ENCODE results near the gene ZBTB7C. TPM values are rescaled to one million over a fixed set of nuclear protein-coding genes. Genes with fewer than 3 reads are reported as not detected.

ZBTB7C gene
- total and polyA plus RNA-seq, 10 of the 15 experiments (the other 5 are each of a cell fraction or from before 2014, with no cell fraction given), result under 0.01 to 0.08 (median 0.01) TPM; not detected in 7

DNA sequence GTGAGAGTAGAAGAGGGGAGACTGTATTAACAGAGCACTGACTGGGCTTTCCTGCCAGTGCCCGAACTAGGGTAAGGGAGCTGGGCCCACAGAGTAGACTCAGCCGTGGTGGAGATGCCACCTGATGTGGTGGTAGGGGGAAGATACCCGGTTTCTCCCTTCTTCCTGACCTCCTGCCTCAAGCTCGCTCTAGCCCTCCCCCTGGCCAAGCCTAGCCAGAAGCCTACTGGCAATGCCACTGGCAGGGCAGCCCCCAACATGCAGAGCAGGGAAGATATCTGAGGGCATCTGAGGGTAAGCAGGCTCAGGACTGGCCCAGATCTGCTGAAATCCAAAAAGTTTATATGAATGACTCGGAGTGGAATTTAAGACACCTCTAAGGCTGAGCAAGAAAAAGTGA is 316.1 kb downstream of the ZBTB7C start (continued):
- TF ChIP-seq, protein P1, sequence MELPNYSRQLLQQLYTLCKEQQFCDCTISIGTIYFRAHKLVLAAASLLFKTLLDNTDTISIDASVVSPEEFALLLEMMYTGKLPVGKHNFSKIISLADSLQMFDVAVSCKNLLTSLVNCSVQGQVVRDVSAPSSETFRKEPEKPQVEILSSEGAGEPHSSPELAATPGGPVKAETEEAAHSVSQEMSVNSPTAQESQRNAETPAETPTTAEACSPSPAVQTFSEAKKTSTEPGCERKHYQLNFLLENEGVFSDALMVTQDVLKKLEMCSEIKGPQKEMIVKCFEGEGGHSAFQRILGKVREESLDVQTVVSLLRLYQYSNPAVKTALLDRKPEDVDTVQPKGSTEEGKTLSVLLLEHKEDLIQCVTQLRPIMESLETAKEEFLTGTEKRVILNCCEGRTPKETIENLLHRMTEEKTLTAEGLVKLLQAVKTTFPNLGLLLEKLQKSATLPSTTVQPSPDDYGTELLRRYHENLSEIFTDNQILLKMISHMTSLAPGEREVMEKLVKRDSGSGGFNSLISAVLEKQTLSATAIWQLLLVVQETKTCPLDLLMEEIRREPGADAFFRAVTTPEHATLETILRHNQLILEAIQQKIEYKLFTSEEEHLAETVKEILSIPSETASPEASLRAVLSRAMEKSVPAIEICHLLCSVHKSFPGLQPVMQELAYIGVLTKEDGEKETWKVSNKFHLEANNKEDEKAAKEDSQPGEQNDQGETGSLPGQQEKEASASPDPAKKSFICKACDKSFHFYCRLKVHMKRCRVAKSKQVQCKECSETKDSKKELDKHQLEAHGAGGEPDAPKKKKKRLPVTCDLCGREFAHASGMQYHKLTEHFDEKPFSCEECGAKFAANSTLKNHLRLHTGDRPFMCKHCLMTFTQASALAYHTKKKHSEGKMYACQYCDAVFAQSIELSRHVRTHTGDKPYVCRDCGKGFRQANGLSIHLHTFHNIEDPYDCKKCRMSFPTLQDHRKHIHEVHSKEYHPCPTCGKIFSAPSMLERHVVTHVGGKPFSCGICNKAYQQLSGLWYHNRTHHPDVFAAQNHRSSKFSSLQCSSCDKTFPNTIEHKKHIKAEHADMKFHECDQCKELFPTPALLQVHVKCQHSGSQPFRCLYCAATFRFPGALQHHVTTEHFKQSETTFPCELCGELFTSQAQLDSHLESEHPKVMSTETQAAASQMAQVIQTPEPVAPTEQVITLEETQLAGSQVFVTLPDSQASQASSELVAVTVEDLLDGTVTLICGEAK (IDR thresholded peaks at IDR 0.05; ENCODE audit: borderline replicate concordance), result no peak

DNA sequence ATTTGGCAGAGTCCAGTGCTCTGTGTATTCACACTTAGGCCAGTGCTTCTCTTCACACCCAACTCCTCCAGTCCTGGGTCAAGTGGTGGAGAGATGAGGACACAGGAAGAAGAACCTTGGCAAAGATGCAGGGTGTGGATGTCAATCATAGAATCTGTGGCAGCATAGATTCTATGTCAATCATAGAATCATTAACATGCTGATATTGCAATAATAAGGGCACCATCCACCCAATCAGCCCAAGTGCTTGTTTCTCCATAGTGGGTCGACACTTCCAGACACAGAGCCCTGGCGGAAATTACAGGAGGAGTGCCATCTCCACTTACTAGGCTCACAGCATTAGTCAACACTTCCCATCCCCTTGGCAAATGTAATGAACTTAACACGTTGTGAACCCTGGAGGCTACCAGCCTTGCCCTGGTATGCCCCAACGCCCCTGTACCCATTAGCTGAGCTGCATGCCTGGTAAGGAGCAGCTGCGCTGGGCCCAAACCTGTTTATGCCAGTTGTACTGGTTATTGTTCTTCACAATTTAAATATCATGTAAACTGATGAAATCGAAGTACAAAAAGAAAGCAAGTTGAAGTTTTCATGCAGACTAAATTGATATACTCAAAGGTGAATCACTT is 317.2 kb downstream of the ZBTB7C start:
- no peak for ATAC-seq
- no peak for TF ChIP-seq ZSCAN29 (IDR thresholded peaks at IDR 0.05)
- no peak for TF ChIP-seq RFX5 (IDR thresholded peaks at IDR 0.05; ENCODE audit: low read depth, low read length)
- no peak for TF ChIP-seq CBX5 (IDR thresholded peaks at IDR 0.05; ENCODE audit: low read depth)
- TF ChIP-seq, protein P2, sequence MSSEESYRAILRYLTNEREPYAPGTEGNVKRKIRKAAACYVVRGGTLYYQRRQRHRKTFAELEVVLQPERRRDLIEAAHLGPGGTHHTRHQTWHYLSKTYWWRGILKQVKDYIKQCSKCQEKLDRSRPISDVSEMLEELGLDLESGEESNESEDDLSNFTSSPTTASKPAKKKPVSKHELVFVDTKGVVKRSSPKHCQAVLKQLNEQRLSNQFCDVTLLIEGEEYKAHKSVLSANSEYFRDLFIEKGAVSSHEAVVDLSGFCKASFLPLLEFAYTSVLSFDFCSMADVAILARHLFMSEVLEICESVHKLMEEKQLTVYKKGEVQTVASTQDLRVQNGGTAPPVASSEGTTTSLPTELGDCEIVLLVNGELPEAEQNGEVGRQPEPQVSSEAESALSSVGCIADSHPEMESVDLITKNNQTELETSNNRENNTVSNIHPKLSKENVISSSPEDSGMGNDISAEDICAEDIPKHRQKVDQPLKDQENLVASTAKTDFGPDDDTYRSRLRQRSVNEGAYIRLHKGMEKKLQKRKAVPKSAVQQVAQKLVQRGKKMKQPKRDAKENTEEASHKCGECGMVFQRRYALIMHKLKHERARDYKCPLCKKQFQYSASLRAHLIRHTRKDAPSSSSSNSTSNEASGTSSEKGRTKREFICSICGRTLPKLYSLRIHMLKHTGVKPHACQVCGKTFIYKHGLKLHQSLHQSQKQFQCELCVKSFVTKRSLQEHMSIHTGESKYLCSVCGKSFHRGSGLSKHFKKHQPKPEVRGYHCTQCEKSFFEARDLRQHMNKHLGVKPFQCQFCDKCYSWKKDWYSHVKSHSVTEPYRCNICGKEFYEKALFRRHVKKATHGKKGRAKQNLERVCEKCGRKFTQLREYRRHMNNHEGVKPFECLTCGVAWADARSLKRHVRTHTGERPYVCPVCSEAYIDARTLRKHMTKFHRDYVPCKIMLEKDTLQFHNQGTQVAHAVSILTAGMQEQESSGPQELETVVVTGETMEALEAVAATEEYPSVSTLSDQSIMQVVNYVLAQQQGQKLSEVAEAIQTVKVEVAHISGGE (CRISPR knock-in tag; IDR thresholded peaks at IDR 0.05), result no peak
- TF ChIP-seq, protein P3, sequence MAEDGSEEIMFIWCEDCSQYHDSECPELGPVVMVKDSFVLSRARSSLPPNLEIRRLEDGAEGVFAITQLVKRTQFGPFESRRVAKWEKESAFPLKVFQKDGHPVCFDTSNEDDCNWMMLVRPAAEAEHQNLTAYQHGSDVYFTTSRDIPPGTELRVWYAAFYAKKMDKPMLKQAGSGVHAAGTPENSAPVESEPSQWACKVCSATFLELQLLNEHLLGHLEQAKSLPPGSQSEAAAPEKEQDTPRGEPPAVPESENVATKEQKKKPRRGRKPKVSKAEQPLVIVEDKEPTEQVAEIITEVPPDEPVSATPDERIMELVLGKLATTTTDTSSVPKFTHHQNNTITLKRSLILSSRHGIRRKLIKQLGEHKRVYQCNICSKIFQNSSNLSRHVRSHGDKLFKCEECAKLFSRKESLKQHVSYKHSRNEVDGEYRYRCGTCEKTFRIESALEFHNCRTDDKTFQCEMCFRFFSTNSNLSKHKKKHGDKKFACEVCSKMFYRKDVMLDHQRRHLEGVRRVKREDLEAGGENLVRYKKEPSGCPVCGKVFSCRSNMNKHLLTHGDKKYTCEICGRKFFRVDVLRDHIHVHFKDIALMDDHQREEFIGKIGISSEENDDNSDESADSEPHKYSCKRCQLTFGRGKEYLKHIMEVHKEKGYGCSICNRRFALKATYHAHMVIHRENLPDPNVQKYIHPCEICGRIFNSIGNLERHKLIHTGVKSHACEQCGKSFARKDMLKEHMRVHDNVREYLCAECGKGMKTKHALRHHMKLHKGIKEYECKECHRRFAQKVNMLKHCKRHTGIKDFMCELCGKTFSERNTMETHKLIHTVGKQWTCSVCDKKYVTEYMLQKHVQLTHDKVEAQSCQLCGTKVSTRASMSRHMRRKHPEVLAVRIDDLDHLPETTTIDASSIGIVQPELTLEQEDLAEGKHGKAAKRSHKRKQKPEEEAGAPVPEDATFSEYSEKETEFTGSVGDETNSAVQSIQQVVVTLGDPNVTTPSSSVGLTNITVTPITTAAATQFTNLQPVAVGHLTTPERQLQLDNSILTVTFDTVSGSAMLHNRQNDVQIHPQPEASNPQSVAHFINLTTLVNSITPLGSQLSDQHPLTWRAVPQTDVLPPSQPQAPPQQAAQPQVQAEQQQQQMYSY (CRISPR knock-in tag; IDR thresholded peaks at IDR 0.05), result no peak
- no peak for TF ChIP-seq RBBP5 (conservative IDR thresholded peaks at IDR 0.05)
- no peak for TF ChIP-seq ESRRA (IDR thresholded peaks at IDR 0.05; ENCODE audit: low read length)

More for the DNA sequence above, 317.2 kb downstream of the ZBTB7C start:
- POLR2A ChIA-PET, result no interaction called here
- H3K27me3 ChIP-seq (replicated peaks in 1 of 2; ENCODE audit: control insufficient read depth in 2 of 2, insufficient read depth in 2 of 2, low read length in 1 of 2), result no peaks in the 10 kb centered on the region; a peak in 1 of 4 replicates
- FAIRE-seq, result no peak
- no peaks in the 10 kb centered on the region for H4K20me1 ChIP-seq (ENCODE audit: control insufficient read depth, insufficient read depth)
- no peak overlapping the region for H3K4me3 ChIP-seq
- RAD21 ChIA-PET (ENCODE audit: unreplicated experiment), result no interaction called here
- intact Hi-C loops (cut with micrococcal nuclease; ENCODE audit: unreplicated experiment), result no loop called here
- no peak overlapping the region for H3K4me2 ChIP-seq (ENCODE audit: control insufficient read depth, insufficient read depth)
- no peak for DNase-seq (ENCODE audit: low read depth, low spot score)
- no peak overlapping the region for H3K27ac ChIP-seq (ENCODE audit: control insufficient read depth, insufficient read depth)
- BruUV-seq (replicated peaks), result no TSS peak
- H3K36me3 ChIP-seq (ENCODE audit: control insufficient read depth in 2 of 2, insufficient read depth in 2 of 2, low read length in 1 of 2), result no peaks in the 10 kb centered on the region
- H2AFZ ChIP-seq (ENCODE audit: control insufficient read depth, low read depth, low read length), result no peak overlapping the region
- SMC1A ChIA-PET (ENCODE audit: uncharacterized antibody, unreplicated experiment), result no interaction called here
- H3K4me1 ChIP-seq (ENCODE audit: control insufficient read depth, insufficient read depth, low read length), result no peaks in the 10 kb centered on the region
- CTCF ChIA-PET, result no interaction called here
- H3K9me3 ChIP-seq (replicated peaks; ENCODE audit: control insufficient read depth, insufficient read depth, low read length), result no peaks in the 10 kb centered on the region
- in situ Hi-C loops (cut with MboI), result no loop called here
- H3K9ac ChIP-seq (ENCODE audit: control insufficient read depth, insufficient read depth, low read length), result no peak overlapping the region
- H3K79me2 ChIP-seq (ENCODE audit: control insufficient read depth, insufficient read depth, low read length), result no peaks in the 10 kb centered on the region
- 27% methylated on average over 6 of the region's 6 CpGs for WGBS (ENCODE audit: insufficient coverage, insufficient replicate concordance, low lambda C conversion rate, missing lambda C conversion rate)

All from GM12878 (cell line).